MM.1S (cell line): Measurements from ENCODE around the gene TCN2.

Experiments used
- DNase-seq: peaks from one replicate; pipeline ENCODE4 v3.0.0-alpha.2; 2015
- H2AFZ ChIP-seq: fragments of 300-600 bp; sonication (generic); 2 replicates; pipeline ENCODE4 v1.6.0; 2016; ENCODE audit warnings: antibody characterized with exemption, low read length
- H3F3A ChIP-seq: fragments of 300-600 bp; sonication (generic); 2 replicates; pipeline ENCODE4 v1.6.1; 2016; ENCODE audit warnings: mild to moderate bottlenecking, antibody characterized with exemption, low read length, moderate library complexity, mixed read lengths; ENCODE audit not compliant: insufficient read depth
- H3K27ac ChIP-seq: fragments of 300-600 bp; sonication (generic); 2 replicates; pipeline ENCODE4 v1.5.1; 2016; ENCODE audit warnings: mild to moderate bottlenecking, low read length
- H3K27me3 ChIP-seq: fragments of 300-600 bp; sonication (generic); replicated peaks from 2 replicates; pipeline ENCODE4 v1.6.0; 2016; ENCODE audit warnings: low read length; ENCODE audit not compliant: insufficient read depth
- H3K36me3 ChIP-seq: fragments of 300-600 bp; sonication (generic); replicated peaks from 2 replicates; pipeline ENCODE4 v1.6.1; 2016; ENCODE audit warnings: mild to moderate bottlenecking, low read length, mixed read lengths; ENCODE audit not compliant: insufficient read depth
- H3K4me1 ChIP-seq: fragments of 300-600 bp; sonication (generic); 2 replicates; pipeline ENCODE4 v1.6.1; 2016; ENCODE audit warnings: low read length, mixed read lengths
- H3K4me2 ChIP-seq: fragments of 300-600 bp; sonication (generic); 2 replicates; pipeline ENCODE4 v1.6.0; 2016; ENCODE audit warnings: low read depth, low read length
- H3K4me3 ChIP-seq: fragments of 300-600 bp; sonication (generic); 2 replicates; pipeline ENCODE4 v1.5.1; 2016; ENCODE audit warnings: low read length, mixed read lengths
- H3K79me2 ChIP-seq: fragments of 300-600 bp; sonication (generic); 2 replicates; pipeline ENCODE4 v1.6.1; 2016; ENCODE audit warnings: mixed run types, low read length, mixed read lengths
- H3K9ac ChIP-seq: fragments of 300-600 bp; sonication (generic); 2 replicates; pipeline ENCODE4 v1.6.1; 2016; ENCODE audit warnings: low read length, mixed read lengths
- H3K9me2 ChIP-seq: fragments of 300-600 bp; sonication (generic); replicated peaks from 2 replicates; pipeline ENCODE4 v1.6.1; 2016; ENCODE audit warnings: mild to moderate bottlenecking, low read length, mixed read lengths; ENCODE audit not compliant: insufficient read depth
- H3K9me3 ChIP-seq: fragments of 300-600 bp; sonication (generic); replicated peaks from 2 replicates; pipeline ENCODE4 v1.6.1; 2016; ENCODE audit warnings: mild to moderate bottlenecking, low read length, mixed read lengths; ENCODE audit not compliant: insufficient read depth
- H4K20me1 ChIP-seq: fragments of 300-600 bp; sonication (generic); 2 replicates; pipeline ENCODE4 v1.6.1; 2016; ENCODE audit warnings: mild to moderate bottlenecking, low read length, moderate library complexity, mixed read lengths; ENCODE audit not compliant: insufficient read depth
- EZH2 ChIP-seq: fragments of 300-600 bp; sonication (generic); optimal IDR thresholded peaks from 2 replicates; pipeline ENCODE3; 2017; ENCODE audit warnings: low read depth, mild to moderate bottlenecking, antibody characterized with exemption, low read length, mixed read lengths
- EZH2phosphoT487 ChIP-seq: fragments of 300-600 bp; sonication (generic); IDR thresholded peaks from 2 replicates; pipeline ENCODE4 v1.6.1; 2018; ENCODE audit warnings: antibody characterized with exemption, low read length
- TF ChIP-seq, protein P1 (sequence below): fragments of 300-600 bp; sonication (generic); IDR thresholded peaks from 2 replicates; pipeline ENCODE4 v1.5.1; 2016; ENCODE audit warnings: antibody characterized with exemption, low read length, mixed read lengths

TCN2 gene

DNA sequence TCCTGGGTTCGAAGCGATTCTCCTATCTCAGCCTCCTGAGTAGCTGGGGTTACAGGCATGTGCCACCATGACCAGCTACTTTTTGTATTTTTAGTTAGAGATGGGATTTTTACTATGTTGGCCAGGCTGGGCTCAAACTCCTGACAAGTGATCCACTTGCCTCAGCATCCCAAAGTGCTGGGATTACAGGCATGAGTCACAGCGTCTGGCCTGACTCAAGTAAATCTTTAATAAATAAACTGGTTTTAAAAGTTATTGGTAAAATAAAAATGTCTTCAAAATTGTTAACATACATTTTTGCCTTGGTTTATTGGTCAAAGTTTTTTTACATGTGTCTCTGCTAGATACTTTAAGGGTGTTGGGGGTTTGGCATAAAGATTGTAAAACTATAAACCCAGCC, 8.0 kb upstream of the TCN2 start:
- H3K79me2 ChIP-seq = no peaks in the 10 kb centered on the region
- peaks cover 5% of the 10 kb centered on the region; the same call in 1 of the 2 replicates for H3F3A ChIP-seq
- no peak for DNase-seq
- peaks cover 18% of the 10 kb centered on the region for H3K27me3 ChIP-seq
- no peak overlapping the region for H3K27ac ChIP-seq
- TF ChIP-seq EZH2phosphoT487 = no peak
- TF ChIP-seq, protein P1, sequence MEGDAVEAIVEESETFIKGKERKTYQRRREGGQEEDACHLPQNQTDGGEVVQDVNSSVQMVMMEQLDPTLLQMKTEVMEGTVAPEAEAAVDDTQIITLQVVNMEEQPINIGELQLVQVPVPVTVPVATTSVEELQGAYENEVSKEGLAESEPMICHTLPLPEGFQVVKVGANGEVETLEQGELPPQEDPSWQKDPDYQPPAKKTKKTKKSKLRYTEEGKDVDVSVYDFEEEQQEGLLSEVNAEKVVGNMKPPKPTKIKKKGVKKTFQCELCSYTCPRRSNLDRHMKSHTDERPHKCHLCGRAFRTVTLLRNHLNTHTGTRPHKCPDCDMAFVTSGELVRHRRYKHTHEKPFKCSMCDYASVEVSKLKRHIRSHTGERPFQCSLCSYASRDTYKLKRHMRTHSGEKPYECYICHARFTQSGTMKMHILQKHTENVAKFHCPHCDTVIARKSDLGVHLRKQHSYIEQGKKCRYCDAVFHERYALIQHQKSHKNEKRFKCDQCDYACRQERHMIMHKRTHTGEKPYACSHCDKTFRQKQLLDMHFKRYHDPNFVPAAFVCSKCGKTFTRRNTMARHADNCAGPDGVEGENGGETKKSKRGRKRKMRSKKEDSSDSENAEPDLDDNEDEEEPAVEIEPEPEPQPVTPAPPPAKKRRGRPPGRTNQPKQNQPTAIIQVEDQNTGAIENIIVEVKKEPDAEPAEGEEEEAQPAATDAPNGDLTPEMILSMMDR = no peak
- TF ChIP-seq EZH2 = no peak
- H2AFZ ChIP-seq = no peak overlapping the region
- no peaks in the 10 kb centered on the region for H3K9me2 ChIP-seq
- H4K20me1 ChIP-seq = no peaks in the 10 kb centered on the region
- H3K9ac ChIP-seq = no peak overlapping the region
- H3K4me2 ChIP-seq = no peak overlapping the region
- H3K36me3 ChIP-seq = no peaks in the 10 kb centered on the region
- no peaks in the 10 kb centered on the region for H3K9me3 ChIP-seq
- H3K4me1 ChIP-seq = no peaks in the 10 kb centered on the region
- H3K4me3 ChIP-seq = no peak overlapping the region

DNA sequence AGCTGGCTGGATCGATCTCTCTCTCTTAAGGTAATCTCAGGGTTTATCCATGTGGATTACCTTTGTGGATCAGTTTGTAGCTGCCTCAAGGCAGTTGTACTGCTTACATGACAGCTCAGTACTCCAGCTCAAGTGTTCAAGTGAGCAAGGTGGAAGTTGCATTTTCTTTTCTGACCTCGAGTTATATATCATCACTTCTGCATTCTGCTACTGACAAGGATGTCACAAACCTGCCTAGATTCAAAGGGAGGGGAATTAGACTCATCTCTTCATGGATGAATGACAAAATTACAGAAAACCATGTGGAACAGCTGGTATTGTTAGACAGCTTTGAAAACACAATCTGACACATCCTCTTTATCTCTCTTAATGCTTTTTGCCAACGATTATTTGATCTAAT, 6.1 kb upstream of the TCN2 start:
- no peak overlapping the region for H3K4me3 ChIP-seq
- H3K36me3 ChIP-seq = no peaks in the 10 kb centered on the region
- TF ChIP-seq EZH2phosphoT487 = no peak
- TF ChIP-seq, protein P1 = no peak
- no peak for TF ChIP-seq EZH2
- no peak overlapping the region for H2AFZ ChIP-seq
- no peaks in the 10 kb centered on the region for H3K79me2 ChIP-seq
- no peaks in the 10 kb centered on the region for H3K9me3 ChIP-seq
- H3K27me3 ChIP-seq = peaks cover 6% of the 10 kb centered on the region
- no peaks in the 10 kb centered on the region for H3K9me2 ChIP-seq
- H3K4me2 ChIP-seq = no peak overlapping the region
- no peak for DNase-seq
- no peak overlapping the region for H3K9ac ChIP-seq
- no peak overlapping the region for H3K27ac ChIP-seq
- H4K20me1 ChIP-seq = no peaks in the 10 kb centered on the region
- peaks cover 11% of the 10 kb centered on the region for H3K4me1 ChIP-seq
- peaks cover 9% of the 10 kb centered on the region; the same call in 1 of the 2 replicates for H3F3A ChIP-seq

DNA sequence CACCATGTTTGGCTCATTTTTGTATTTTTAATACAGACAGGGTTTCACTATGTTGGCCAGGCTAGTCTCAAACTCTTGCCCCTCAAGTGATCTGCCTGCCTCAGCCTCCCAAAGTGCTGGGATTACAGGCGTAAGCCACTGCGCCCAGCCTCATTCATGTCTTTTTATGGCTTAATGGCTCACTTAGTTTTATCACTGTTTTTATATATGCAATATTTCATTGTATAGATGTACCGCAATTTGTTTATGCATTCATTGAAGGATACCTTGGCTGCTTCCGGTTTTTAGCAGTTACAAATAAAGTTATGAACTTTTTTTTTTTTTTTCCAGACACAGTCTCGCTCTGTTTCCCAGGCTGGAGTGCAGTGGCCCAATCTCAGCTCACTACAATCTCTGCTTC, 5.5 kb upstream of the TCN2 start:
- no peak for DNase-seq

More for the DNA sequence above, 5.5 kb upstream of the TCN2 start:
- TF ChIP-seq, protein P1 = no peak
- TF ChIP-seq EZH2phosphoT487 (no peak), EZH2 (no peak)
- Histone ChIP-seq H4K20me1 (no peaks in the 10 kb centered on the region), H3K27me3 (peaks cover under 1% of the 10 kb centered on the region; the same call in 1 of the 2 replicates), H3K9me3 (no peaks in the 10 kb centered on the region), H3K36me3 (no peaks in the 10 kb centered on the region), H3K4me3 (no peak overlapping the region), H3K27ac (no peak overlapping the region), H3K79me2 (no peaks in the 10 kb centered on the region), H3K4me1 (peaks cover 12% of the 10 kb centered on the region), H3K4me2 (no peak overlapping the region), H2AFZ (no peak overlapping the region), H3F3A (peaks cover 10% of the 10 kb centered on the region; the same call in 1 of the 2 replicates), H3K9ac (no peak overlapping the region), H3K9me2 (no peaks in the 10 kb centered on the region)
